H1 (cell line): ENCODE results near the gene UGT3A1.

Experiments used
- BACH1 ChIP-seq: IDR thresholded peaks from 2 replicates; pipeline ENCODE4 v1.6.1; 2012; ENCODE audit warnings: low read length, improper control_type of control experiment
- CTCF ChIP-seq, 3 experiments: IDR thresholded peaks; 1 replicate in 2 of 3; 2 replicates in 1 of 3; pipeline versions ENCODE4 v1.5.1 to v1.6.1; 2011; ENCODE audit warnings: low read length in 3 of 3, mild to moderate bottlenecking in 3 of 3, inconsistent platforms in 2 of 3, low read depth in 1 of 3, moderate library complexity in 1 of 3; ENCODE audit not compliant: insufficient read depth in 1 of 3; ENCODE audit errors: control extremely low read depth in 1 of 3
- EGR1 ChIP-seq: IDR thresholded peaks from 2 replicates; pipeline ENCODE4 v1.6.1; 2011; ENCODE audit warnings: low read depth, low read length, borderline replicate concordance
- EP300 ChIP-seq, 2 experiments: IDR thresholded peaks; 1 replicate in 1 of 2; 2 replicates in 1 of 2; pipeline ENCODE4 v1.6.1; 2011 to 2012; ENCODE audit warnings: low read depth in 2 of 2, low read length in 2 of 2, mild to moderate bottlenecking in 2 of 2, borderline replicate concordance in 1 of 2, inconsistent platforms in 1 of 2, moderate library complexity in 1 of 2
- HDAC6 ChIP-seq: IDR thresholded peaks from one replicate; pipeline ENCODE4 v1.7.1; 2012; ENCODE audit warnings: low read depth, mild to moderate bottlenecking, inconsistent platforms, low read length, moderate library complexity
- POLR2A ChIP-seq, 2 experiments: IDR thresholded peaks; 1 replicate in 1 of 2; 2 replicates in 1 of 2; pipeline ENCODE4 v1.6.1; 2011; ENCODE audit warnings: low read depth in 2 of 2, low read length in 2 of 2, mild to moderate bottlenecking in 2 of 2; ENCODE audit errors: control extremely low read depth in 1 of 2
- RBBP5 ChIP-seq: IDR thresholded peaks from 2 replicates; pipeline ENCODE4 v1.7.1; 2012; ENCODE audit warnings: low read depth, mild to moderate bottlenecking, inconsistent platforms, low read length, moderate library complexity, borderline replicate concordance

GRCh38 chr5:36035696-36036095 lies 44.5 kb upstream of the UGT3A1 start:
- TF ChIP-seq BACH1, result no peak
- no peak for TF ChIP-seq RBBP5
- no peak for TF ChIP-seq EGR1
- TF ChIP-seq POLR2A (IDR thresholded peaks at IDR 0.05; ENCODE audit: control extremely low read depth in 1 of 2, low read depth in 2 of 2, low read length in 2 of 2), result no peak
- peak; percentile 3 to 28 (median 15); a peak in 2 of 4 replicates for TF ChIP-seq CTCF (IDR thresholded peaks at IDR 0.05; ENCODE audit: control extremely low read depth in 1 of 3, insufficient read depth in 1 of 3, low read depth in 1 of 3, low read length in 3 of 3)
- no peak for TF ChIP-seq HDAC6
- no peak for TF ChIP-seq EP300 (IDR thresholded peaks at IDR 0.05; ENCODE audit: borderline replicate concordance in 1 of 2, low read depth in 2 of 2, low read length in 2 of 2)
